Mucosa of descending colon (tissue), 3 donors: ENCODE data around the gene OPA3. TPM values are rescaled to one million over a fixed set of nuclear protein-coding genes. Genes with fewer than 3 reads are reported as not detected.

ENCODE experiments used
- ATAC-seq: fragments of 200-7000 bp; cut with Tn5 transposase; one replicate; pipeline ENCODE4 v1.9.1; 2020; ENCODE audit warnings: mild to moderate bottlenecking, moderate library complexity
- DNase-seq, 3 donors: peaks; one replicate each; pipeline ENCODE4 v3.0.0-alpha.2; 2020
- H3K36me3 ChIP-seq: fragments of 200-600 bp; one replicate; pipeline ENCODE4 v1.8.0; 2021; ENCODE audit warnings: low read depth, mild to moderate bottlenecking
- H3K4me1 ChIP-seq: fragments of 200-600 bp; one replicate; pipeline ENCODE4 v1.8.0; 2021; ENCODE audit warnings: low read depth, mild to moderate bottlenecking
- H3K4me3 ChIP-seq: fragments of 200-600 bp; one replicate; pipeline ENCODE4 v1.8.0; 2021; ENCODE audit warnings: mild to moderate bottlenecking
- H3K9me3 ChIP-seq: fragments of 200-600 bp; one replicate; pipeline ENCODE4 v1.8.0; 2021; ENCODE audit warnings: mild to moderate bottlenecking
- intact Hi-C, 2 donors: fragments of 100-400 bp; cut with DNase I in 1 of 2; cut with micrococcal nuclease in 1 of 2; formaldehyde crosslinking; loops; one replicate each; pipeline versions ENCODE4 v1.11.0 to v1.11.1; 2022; cut with DNase I, micrococcal nuclease
- total RNA-seq, 3 donors: library from RNA; stranded (reverse); fragmentation: NEBNext Ultra II Directional in 2 of 3; extraction: Animal tissue kit (Norgen Biotek cat#: 25700) in 2 of 3; gene quantifications; one replicate each; pipeline versions ENCODE4 v1.2.1 to v1.2.4, GENCODE V29; 2021 to 2023
- TF ChIP-seq, protein P1 (sequence below): fragments of 200-600 bp; IDR thresholded peaks from one replicate; pipeline ENCODE4 v1.8.0; 2022; ENCODE audit warnings: antibody characterized with exemption, mild to moderate bottlenecking
- donor health status: DM: no; HTN: no; CAD: no; lungs with moderate emphysema.
- donor health status: DM: no; HTN: no; CAD: no.
- donor health status: DM: no; HTN: yes; CAD: no.

OPA3 gene
- total RNA-seq, 3 donors from 2014 or later, result 12.1 to 16.4 (median 13.4) TPM

DNA sequence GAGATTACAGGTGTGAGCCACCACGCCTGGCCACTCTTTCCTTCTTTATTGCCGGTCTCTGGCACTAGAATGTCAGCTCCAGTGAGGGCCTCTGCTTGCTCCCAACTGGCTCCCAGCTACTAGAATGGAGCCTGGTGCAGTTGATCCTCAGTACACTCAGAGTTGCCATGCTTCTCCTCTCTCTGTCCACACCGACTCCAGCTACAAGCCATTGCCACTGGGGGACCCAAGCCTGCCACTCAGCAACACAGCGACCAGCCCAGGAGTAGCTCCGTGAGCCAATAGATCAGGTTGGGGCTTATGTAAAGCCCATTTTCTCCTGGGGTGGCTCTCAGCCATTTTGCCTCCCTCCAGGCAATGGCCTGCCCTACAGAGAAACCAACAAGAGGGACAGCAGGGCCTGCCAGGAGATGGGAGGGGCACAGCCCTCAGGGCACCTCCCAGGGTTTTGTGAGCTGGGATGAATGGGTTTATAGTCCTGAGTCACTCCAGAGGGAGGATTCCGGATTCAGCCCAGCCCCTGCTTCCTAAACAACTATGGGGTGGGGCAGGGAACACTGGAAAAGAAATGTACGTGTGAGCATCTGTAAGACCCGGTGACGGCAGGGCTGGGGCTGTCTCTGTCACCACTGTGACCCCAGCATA lies 36.5 kb downstream of the OPA3 start:
- DNase-seq, result peak; percentile 78 to 85 (median 81)
- H3K4me1 ChIP-seq, result peaks cover 3% of the 10 kb centered on the region
- TF ChIP-seq, protein P1, sequence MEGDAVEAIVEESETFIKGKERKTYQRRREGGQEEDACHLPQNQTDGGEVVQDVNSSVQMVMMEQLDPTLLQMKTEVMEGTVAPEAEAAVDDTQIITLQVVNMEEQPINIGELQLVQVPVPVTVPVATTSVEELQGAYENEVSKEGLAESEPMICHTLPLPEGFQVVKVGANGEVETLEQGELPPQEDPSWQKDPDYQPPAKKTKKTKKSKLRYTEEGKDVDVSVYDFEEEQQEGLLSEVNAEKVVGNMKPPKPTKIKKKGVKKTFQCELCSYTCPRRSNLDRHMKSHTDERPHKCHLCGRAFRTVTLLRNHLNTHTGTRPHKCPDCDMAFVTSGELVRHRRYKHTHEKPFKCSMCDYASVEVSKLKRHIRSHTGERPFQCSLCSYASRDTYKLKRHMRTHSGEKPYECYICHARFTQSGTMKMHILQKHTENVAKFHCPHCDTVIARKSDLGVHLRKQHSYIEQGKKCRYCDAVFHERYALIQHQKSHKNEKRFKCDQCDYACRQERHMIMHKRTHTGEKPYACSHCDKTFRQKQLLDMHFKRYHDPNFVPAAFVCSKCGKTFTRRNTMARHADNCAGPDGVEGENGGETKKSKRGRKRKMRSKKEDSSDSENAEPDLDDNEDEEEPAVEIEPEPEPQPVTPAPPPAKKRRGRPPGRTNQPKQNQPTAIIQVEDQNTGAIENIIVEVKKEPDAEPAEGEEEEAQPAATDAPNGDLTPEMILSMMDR, result no peak

GRCh38 chr19:45547211-45547770 lies 37.3 kb downstream of the OPA3 start:
- Histone ChIP-seq H3K36me3 (no peaks in the 10 kb centered on the region), H3K9me3 (no peaks in the 10 kb centered on the region), H3K4me3 (no peak overlapping the region), H3K4me1 (peaks cover 3% of the 10 kb centered on the region)
- intact Hi-C loops, result no loop called here
- TF ChIP-seq, protein P1, result no peak
- ATAC-seq (no peak), DNase-seq (no peak)

More for the DNA sequence above, 36.5 kb downstream of the OPA3 start:
- H3K36me3 ChIP-seq, result no peaks in the 10 kb centered on the region
- intact Hi-C loops, result no loop called here
- no peaks in the 10 kb centered on the region for H3K9me3 ChIP-seq
- peak; percentile 99 for ATAC-seq
- no peak overlapping the region for H3K4me3 ChIP-seq

DNA sequence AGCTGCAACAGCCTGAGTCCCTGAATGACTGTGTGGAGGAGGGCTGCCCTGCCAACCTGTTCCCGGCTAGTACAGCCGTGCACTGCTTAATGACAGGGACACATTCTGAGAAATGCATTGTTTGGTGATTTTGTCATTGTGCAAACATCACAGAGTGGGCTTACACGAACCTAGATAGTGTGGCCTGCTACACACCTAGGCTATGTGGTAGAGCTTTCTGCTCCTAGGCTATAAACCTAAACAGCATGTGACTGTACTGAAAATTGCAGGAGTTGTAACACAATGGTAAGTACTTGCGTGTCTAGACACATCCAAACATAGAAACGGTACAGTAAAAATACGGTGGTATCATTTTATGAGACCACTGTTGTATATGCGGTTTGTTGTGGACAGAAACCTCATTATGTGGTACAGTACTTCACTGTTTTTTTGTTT lies 42.4 kb downstream of the OPA3 start:
- Histone ChIP-seq H3K4me1 (no peaks in the 10 kb centered on the region), H3K9me3 (no peaks in the 10 kb centered on the region), H3K4me3 (no peak overlapping the region), H3K36me3 (no peaks in the 10 kb centered on the region)
- TF ChIP-seq, protein P1, result no peak
- DNase-seq, result no peak
- intact Hi-C loops, result no loop called here
- peak; percentile 55 for ATAC-seq

GRCh38 chr19:45539459-45539858 lies 45.1 kb downstream of the OPA3 start:
- no peak overlapping the region for H3K4me3 ChIP-seq
- H3K36me3 ChIP-seq, result no peaks in the 10 kb centered on the region
- DNase-seq, result peak in 1 of 3 donors; percentile 16
- intact Hi-C loops, result no loop called here
- TF ChIP-seq, protein P1, result no peak
- H3K9me3 ChIP-seq, result no peaks in the 10 kb centered on the region
- H3K4me1 ChIP-seq, result no peaks in the 10 kb centered on the region
- no peak for ATAC-seq

DNA sequence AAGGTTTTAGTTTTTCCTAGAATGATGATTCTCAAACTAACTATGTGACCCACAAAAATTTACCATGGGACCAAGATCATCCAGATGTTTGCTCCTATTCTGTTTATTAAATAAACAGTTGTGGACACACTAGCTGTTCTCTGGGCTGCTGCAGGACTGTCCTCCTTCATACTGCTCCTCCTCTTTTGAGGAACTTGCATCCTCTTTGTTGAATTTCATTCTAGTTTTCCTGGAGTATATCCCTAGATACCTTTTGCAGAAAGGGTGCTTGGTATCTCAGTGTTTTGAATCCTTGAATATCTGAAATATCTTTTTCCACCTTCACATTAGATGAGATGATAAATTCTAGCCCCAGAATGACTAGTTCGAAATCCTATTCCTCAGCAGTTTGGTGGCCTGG lies 53.3 kb downstream of the OPA3 start:
- H3K36me3 ChIP-seq, result no peaks in the 10 kb centered on the region
- intact Hi-C loops, result no loop called here
- H3K4me3 ChIP-seq, result no peak overlapping the region
- DNase-seq (no peak), ATAC-seq (no peak)
- TF ChIP-seq, protein P1, result no peak
- peaks cover 10% of the 10 kb centered on the region for H3K4me1 ChIP-seq
- peaks cover 4% of the 10 kb centered on the region for H3K9me3 ChIP-seq
